Right lobe of liver (tissue), 4 donors: ENCODE measurements around the gene APMAP.

Source experiments
- POLR2A ChIP-seq: fragments of 450-650 bp; IDR thresholded peaks from one replicate; pipeline ENCODE4 v1.6.1; 2017; ENCODE audit warnings: antibody characterized with exemption, mild to moderate bottlenecking
- TF ChIP-seq, protein P1 (sequence below), 4 donors: fragments of 200-600 bp in 3 of 4; fragments of 450-650 bp in 1 of 4; IDR thresholded peaks; one replicate each; pipeline versions ENCODE4 v1.5.1 to v1.8.0; 2016 to 2022; ENCODE audit warnings: antibody characterized with exemption in 4 of 4, mild to moderate bottlenecking in 2 of 4
- donor health status: DM: no; HTN: no; CAD: no.
- donor health status: DM: no; HTN: no; CAD: no.
- donor health status: DM: no; HTN: yes; CAD: no.

DNA sequence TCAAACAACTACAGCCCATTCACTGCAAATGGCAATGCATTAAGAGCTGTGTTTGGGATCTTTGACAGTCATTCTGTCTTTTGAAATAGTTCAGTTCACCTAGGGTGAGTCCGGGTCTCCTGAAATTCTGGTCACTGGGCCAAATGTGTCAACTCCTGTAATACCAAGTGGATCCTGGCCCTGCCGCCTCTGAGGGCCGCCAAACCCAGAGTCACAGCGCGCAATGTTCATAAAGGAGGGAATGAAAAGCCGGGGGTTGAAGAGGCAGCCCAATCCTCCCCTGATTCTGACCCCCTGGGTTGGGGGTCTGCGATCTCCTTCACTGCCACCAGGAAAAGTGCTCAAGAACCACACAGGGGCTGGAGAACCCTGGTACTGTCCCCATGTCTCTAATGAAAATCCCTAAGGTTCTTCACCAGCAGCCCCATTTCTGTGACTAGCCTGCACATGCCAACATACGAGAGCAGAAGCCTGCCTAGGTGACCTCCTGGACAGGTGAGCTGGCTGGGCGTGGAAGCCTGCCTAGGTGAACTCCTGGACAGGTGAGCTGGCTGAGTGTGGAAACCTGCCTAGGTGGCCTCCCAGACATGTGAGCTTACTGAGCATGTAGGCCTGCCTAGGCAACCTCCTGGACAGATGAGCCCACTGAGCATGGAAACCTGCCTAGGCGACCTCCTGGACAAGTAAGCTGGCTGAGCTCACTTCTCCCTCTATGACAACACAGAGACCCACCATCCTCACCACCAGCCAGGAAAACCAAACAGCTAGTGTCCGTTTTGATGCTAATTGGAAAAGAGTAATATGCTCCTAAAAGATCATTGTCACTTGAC, 16.1 kb upstream of the APMAP start:
- TF ChIP-seq, protein P1, sequence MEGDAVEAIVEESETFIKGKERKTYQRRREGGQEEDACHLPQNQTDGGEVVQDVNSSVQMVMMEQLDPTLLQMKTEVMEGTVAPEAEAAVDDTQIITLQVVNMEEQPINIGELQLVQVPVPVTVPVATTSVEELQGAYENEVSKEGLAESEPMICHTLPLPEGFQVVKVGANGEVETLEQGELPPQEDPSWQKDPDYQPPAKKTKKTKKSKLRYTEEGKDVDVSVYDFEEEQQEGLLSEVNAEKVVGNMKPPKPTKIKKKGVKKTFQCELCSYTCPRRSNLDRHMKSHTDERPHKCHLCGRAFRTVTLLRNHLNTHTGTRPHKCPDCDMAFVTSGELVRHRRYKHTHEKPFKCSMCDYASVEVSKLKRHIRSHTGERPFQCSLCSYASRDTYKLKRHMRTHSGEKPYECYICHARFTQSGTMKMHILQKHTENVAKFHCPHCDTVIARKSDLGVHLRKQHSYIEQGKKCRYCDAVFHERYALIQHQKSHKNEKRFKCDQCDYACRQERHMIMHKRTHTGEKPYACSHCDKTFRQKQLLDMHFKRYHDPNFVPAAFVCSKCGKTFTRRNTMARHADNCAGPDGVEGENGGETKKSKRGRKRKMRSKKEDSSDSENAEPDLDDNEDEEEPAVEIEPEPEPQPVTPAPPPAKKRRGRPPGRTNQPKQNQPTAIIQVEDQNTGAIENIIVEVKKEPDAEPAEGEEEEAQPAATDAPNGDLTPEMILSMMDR (IDR thresholded peaks at IDR 0.05) = no peak
- TF ChIP-seq POLR2A = no peak
